Erythroblast (primary cell): ENCODE measurements around the gene SSNA1.

Source experiments
- GATA1 ChIP-seq: IDR thresholded peaks from 2 replicates; pipeline ENCODE4 v1.6.1; 2011; ENCODE audit warnings: low read depth, mild to moderate bottlenecking, control low read depth, low read length, moderate library complexity
- POLR2A ChIP-seq: IDR thresholded peaks from 2 replicates; pipeline ENCODE4 v1.6.1; 2011; ENCODE audit warnings: mild to moderate bottlenecking, low read length

- no peak for TF ChIP-seq POLR2A
- no peak for TF ChIP-seq GATA1
Observed at GRCh38 chr9:137227054-137227852, 38.8 kb downstream of the SSNA1 start, which contains the start of gene RNF224.
